ENCODE data around the gene ANKRD12. TPM values are rescaled to one million over a fixed set of nuclear protein-coding genes. Genes with fewer than 3 reads are reported as not detected.

ANKRD12 gene
- total and polyA plus RNA-seq, 7 experiments from 2014 or later = 48.7 to 274 (median 154) TPM

GRCh38 chr18:9177031-9177430, 40.5 kb downstream of the ANKRD12 start:
- H3K9me3 Mint-ChIP-seq = peaks cover 0 to 5% (median 0%) of the 10 kb centered on the region in 11 donors
- no peak overlapping the region for H3K4me3 ChIP-seq (ENCODE audit: low read length)
- peaks cover 25 to 91% (median 78%) of the 10 kb centered on the region in 7 donors for H3K4me1 Mint-ChIP-seq
- DNase-seq (no peak), ATAC-seq (no peak)
- intact Hi-C loops (cut with micrococcal nuclease) = no loop called here
- H3K4me1 ChIP-seq (ENCODE audit: control insufficient read depth in 2 of 2, insufficient read depth in 2 of 2, low read length in 2 of 2) = peaks cover 23 to 28% of the 10 kb centered on the region in 2 donors
- H3K27ac Mint-ChIP-seq = no peak overlapping the region
- no peak overlapping the region for H3K27ac ChIP-seq (ENCODE audit: low read depth, low read length)
- CTCF ChIA-PET = no interaction called here
- POLR2A ChIA-PET = no interaction called here
- H3K9me3 ChIP-seq (ENCODE audit: control insufficient read depth in 2 of 3, low read length in 3 of 3) = no peaks in the 10 kb centered on the region
- peak overlapping the region in 1 of 10 donors; percentile 15 for H3K4me3 Mint-ChIP-seq
- no peaks in the 10 kb centered on the region for H3K27me3 Mint-ChIP-seq
- H3K36me3 ChIP-seq (ENCODE audit: control insufficient read depth in 2 of 3, insufficient read depth in 3 of 3, low read length in 3 of 3) = peaks cover 0 to 4% (median 0%) of the 10 kb centered on the region in 3 experiments
- no peaks in the 10 kb centered on the region for H3K27me3 ChIP-seq (ENCODE audit: control insufficient read depth in 2 of 2, insufficient read depth in 2 of 2, low read length in 2 of 2)
- peaks cover 3 to 33% (median 13%) of the 10 kb centered on the region in 5 donors for H3K36me3 Mint-ChIP-seq

GRCh38 chr18:9177466-9177865, 40.9 kb downstream of the ANKRD12 start:
- H3K4me3 Mint-ChIP-seq = peak overlapping the region in 3 of 10 donors; percentile 10 to 49 (median 14)
- H3K27me3 Mint-ChIP-seq = no peaks in the 10 kb centered on the region
- H3K27ac Mint-ChIP-seq = peak overlapping the region in 2 of 9 donors; percentile 9 to 86
- ChIA-PET POLR2A (no interaction called here), CTCF (no interaction called here)
- H3K9me3 Mint-ChIP-seq = peaks cover 0 to under 1% (median 0%) of the 10 kb centered on the region in 11 donors
- Histone ChIP-seq H3K27me3 (ENCODE audit: control insufficient read depth in 2 of 2, insufficient read depth in 2 of 2, low read length in 2 of 2) (no peaks in the 10 kb centered on the region), H3K27ac (ENCODE audit: low read depth, low read length) (no peak overlapping the region), H3K9me3 (ENCODE audit: control insufficient read depth in 2 of 3, low read length in 3 of 3) (no peaks in the 10 kb centered on the region), H3K4me1 (ENCODE audit: control insufficient read depth in 2 of 2, insufficient read depth in 2 of 2, low read length in 2 of 2) (peaks cover 23 to 24% of the 10 kb centered on the region in 2 donors), H3K4me3 (ENCODE audit: low read length) (no peak overlapping the region), H3K36me3 (ENCODE audit: control insufficient read depth in 2 of 3, insufficient read depth in 3 of 3, low read length in 3 of 3) (peaks cover 0 to 4% (median 0%) of the 10 kb centered on the region in 3 experiments)
- intact Hi-C loops (cut with micrococcal nuclease) = no loop called here
- DNase-seq = no peak
- no peak for ATAC-seq
- peaks cover 21 to 91% (median 78%) of the 10 kb centered on the region in 7 donors for H3K4me1 Mint-ChIP-seq
- H3K36me3 Mint-ChIP-seq = peaks cover 3 to 32% (median 13%) of the 10 kb centered on the region in 5 donors

GRCh38 chr18:9178557-9178956, 42.0 kb downstream of the ANKRD12 start:
- peaks cover 3 to 42% (median 23%) of the 10 kb centered on the region in 5 donors for H3K36me3 Mint-ChIP-seq
- ChIA-PET POLR2A (no interaction called here), CTCF (no interaction called here)
- ATAC-seq = no peak
- Histone ChIP-seq H3K4me1 (ENCODE audit: control insufficient read depth in 2 of 2, insufficient read depth in 2 of 2, low read length in 2 of 2) (peaks cover 17 to 23% of the 10 kb centered on the region in 2 donors), H3K36me3 (ENCODE audit: control insufficient read depth in 2 of 3, insufficient read depth in 3 of 3, low read length in 3 of 3) (peaks cover 0 to 4% (median 0%) of the 10 kb centered on the region in 3 experiments), H3K9me3 (ENCODE audit: control insufficient read depth in 2 of 3, low read length in 3 of 3) (no peaks in the 10 kb centered on the region), H3K27ac (ENCODE audit: low read depth, low read length) (no peak overlapping the region), H3K27me3 (ENCODE audit: control insufficient read depth in 2 of 2, insufficient read depth in 2 of 2, low read length in 2 of 2) (no peaks in the 10 kb centered on the region), H3K4me3 (ENCODE audit: low read length) (no peak overlapping the region)
- H3K9me3 Mint-ChIP-seq = no peaks in the 10 kb centered on the region
- H3K4me3 Mint-ChIP-seq = no peak overlapping the region
- H3K27me3 Mint-ChIP-seq = no peaks in the 10 kb centered on the region
- no peak for DNase-seq
- intact Hi-C loops (cut with micrococcal nuclease) = loop anchor here in 1 of 2 donors (2.0 kb wide), 2 partner anchors 14 to 72 kb away; no protein-coding TSS in a partner anchor
- peak overlapping the region in 6 of 9 donors; percentile 9 to 86 (median 20) for H3K27ac Mint-ChIP-seq
- H3K4me1 Mint-ChIP-seq = peaks cover 24 to 91% (median 84%) of the 10 kb centered on the region in 7 donors

GRCh38 chr18:9181275-9181674, 44.7 kb downstream of the ANKRD12 start:
- peaks cover 35 to 95% (median 87%) of the 10 kb centered on the region in 7 donors for H3K4me1 Mint-ChIP-seq
- H3K4me3 ChIP-seq (ENCODE audit: low read length) = no peak overlapping the region
- H3K4me1 ChIP-seq (ENCODE audit: control insufficient read depth in 2 of 2, insufficient read depth in 2 of 2, low read length in 2 of 2) = peaks cover 15 to 21% of the 10 kb centered on the region in 2 donors
- no peaks in the 10 kb centered on the region for H3K9me3 Mint-ChIP-seq
- intact Hi-C loops (cut with micrococcal nuclease) = no loop called here
- ATAC-seq = no peak
- CTCF ChIA-PET = no interaction called here
- peak overlapping the region in 1 of 10 donors; percentile 4 for H3K4me3 Mint-ChIP-seq
- POLR2A ChIA-PET = no interaction called here
- no peak for DNase-seq
- H3K27ac ChIP-seq (ENCODE audit: low read depth, low read length) = no peak overlapping the region
- no peaks in the 10 kb centered on the region for H3K9me3 ChIP-seq (ENCODE audit: control insufficient read depth in 2 of 3, low read length in 3 of 3)
- no peaks in the 10 kb centered on the region for H3K27me3 Mint-ChIP-seq
- peak overlapping the region in 4 of 9 donors; percentile 19 to 60 (median 30) for H3K27ac Mint-ChIP-seq
- no peaks in the 10 kb centered on the region for H3K27me3 ChIP-seq (ENCODE audit: control insufficient read depth in 2 of 2, insufficient read depth in 2 of 2, low read length in 2 of 2)
- H3K36me3 Mint-ChIP-seq = peaks cover 0 to 51% (median 34%) of the 10 kb centered on the region in 5 donors
- H3K36me3 ChIP-seq (ENCODE audit: control insufficient read depth in 2 of 3, insufficient read depth in 3 of 3, low read length in 3 of 3) = peaks cover 0 to under 1% (median 0%) of the 10 kb centered on the region in 3 experiments

GRCh38 chr18:9182852-9183399, 46.3 kb downstream of the ANKRD12 start:
- H3K4me1 ChIP-seq (ENCODE audit: control insufficient read depth in 2 of 2, insufficient read depth in 2 of 2, low read length in 2 of 2) = peaks cover 12 to 15% of the 10 kb centered on the region in 2 donors
- H3K4me1 Mint-ChIP-seq = peaks cover 31 to 85% (median 75%) of the 10 kb centered on the region in 7 donors
- H3K4me3 ChIP-seq (ENCODE audit: low read length) = no peak overlapping the region
- H3K9me3 Mint-ChIP-seq = no peaks in the 10 kb centered on the region
- peaks cover 0 to under 1% (median 0%) of the 10 kb centered on the region in 3 experiments for H3K36me3 ChIP-seq (ENCODE audit: control insufficient read depth in 2 of 3, insufficient read depth in 3 of 3, low read length in 3 of 3)
- no peaks in the 10 kb centered on the region for H3K27me3 ChIP-seq (ENCODE audit: control insufficient read depth in 2 of 2, insufficient read depth in 2 of 2, low read length in 2 of 2)
- no peaks in the 10 kb centered on the region for H3K9me3 ChIP-seq (ENCODE audit: control insufficient read depth in 2 of 3, low read length in 3 of 3)
- H3K27ac Mint-ChIP-seq = peak overlapping the region in 7 of 9 donors; percentile 12 to 78 (median 60)
- H3K27me3 Mint-ChIP-seq = no peaks in the 10 kb centered on the region
- intact Hi-C loops (cut with micrococcal nuclease) = no loop called here
- peaks cover 0 to 52% (median 34%) of the 10 kb centered on the region in 5 donors for H3K36me3 Mint-ChIP-seq
- H3K4me3 Mint-ChIP-seq = no peak overlapping the region
- ChIA-PET POLR2A (no interaction called here), CTCF (no interaction called here)
- no peak overlapping the region for H3K27ac ChIP-seq (ENCODE audit: low read depth, low read length)
- no peak for DNase-seq
- ATAC-seq = no peak

GRCh38 chr18:9184998-9185613, 48.5 kb downstream of the ANKRD12 start:
- peaks cover 29 to 76% (median 68%) of the 10 kb centered on the region in 7 donors for H3K4me1 Mint-ChIP-seq
- H3K9me3 Mint-ChIP-seq = peaks cover 0 to 1% (median 0%) of the 10 kb centered on the region in 11 donors
- ATAC-seq (peak; percentile 46), DNase-seq (peak in 1 of 9 donors; percentile 4)
- H3K27ac Mint-ChIP-seq = peak overlapping the region; percentile 33 to 88 (median 76)
- peak overlapping the region; percentile 48 to 85 (median 72) for H3K4me3 Mint-ChIP-seq
- H3K36me3 Mint-ChIP-seq = peaks cover 0 to 62% (median 39%) of the 10 kb centered on the region in 5 donors
- H3K27me3 Mint-ChIP-seq = no peaks in the 10 kb centered on the region
- Histone ChIP-seq H3K27me3 (ENCODE audit: control insufficient read depth in 2 of 2, insufficient read depth in 2 of 2, low read length in 2 of 2) (no peaks in the 10 kb centered on the region), H3K4me3 (ENCODE audit: low read length) (peak overlapping the region; percentile 46), H3K27ac (ENCODE audit: low read depth, low read length) (peak overlapping the region; percentile 50), H3K9me3 (ENCODE audit: control insufficient read depth in 2 of 3, low read length in 3 of 3) (no peaks in the 10 kb centered on the region), H3K4me1 (ENCODE audit: control insufficient read depth in 2 of 2, insufficient read depth in 2 of 2, low read length in 2 of 2) (peaks cover 12 to 15% of the 10 kb centered on the region in 2 donors), H3K36me3 (ENCODE audit: control insufficient read depth in 2 of 3, insufficient read depth in 3 of 3, low read length in 3 of 3) (peaks cover 0 to 11% (median 0%) of the 10 kb centered on the region in 3 experiments)
- intact Hi-C loops (cut with micrococcal nuclease) = no loop called here
- POLR2A ChIA-PET = interaction anchor here (1.0 to 1.4 kb wide), 2 partner anchors 82 to 100 kb away, joined by 3 read pairs; no protein-coding TSS in a partner anchor
- CTCF ChIA-PET = no interaction called here

Data from naive thymus-derived CD4-positive, alpha-beta T cell (primary cell).